HCT116 (cell line): Measurements from ENCODE around the gene STX16.

ENCODE experiments used
- CEBPB ChIP-seq: IDR thresholded peaks from 2 replicates; pipeline ENCODE4 v1.6.1; 2012; ENCODE audit warnings: low read depth
- EZH2 ChIP-seq: fragments of 200-600 bp; sonication (generic); IDR thresholded peaks from 2 replicates; pipeline ENCODE4 v1.6.1; 2017; ENCODE audit warnings: antibody characterized with exemption, mixed run types
- EZH2phosphoT487 ChIP-seq: fragments of 200-600 bp; IDR thresholded peaks from 2 replicates; pipeline ENCODE4 v1.6.1; 2018; ENCODE audit warnings: antibody characterized with exemption, borderline replicate concordance
- POLR2A ChIP-seq: IDR thresholded peaks from 2 replicates; pipeline ENCODE4 v1.7.0; 2011; ENCODE audit warnings: borderline replicate concordance; ENCODE audit not compliant: insufficient read depth, insufficient read length; ENCODE audit errors: extremely low read depth
- POLR2AphosphoS5 ChIP-seq: IDR thresholded peaks from 2 replicates; pipeline ENCODE4 v1.6.1; 2011; ENCODE audit warnings: mild to moderate bottlenecking, low read depth, low read length, moderate library complexity
- RAD21 ChIP-seq: IDR thresholded peaks from 2 replicates; pipeline ENCODE4 v1.6.1; 2012; ENCODE audit warnings: low read depth, mild to moderate bottlenecking
- SP1 ChIP-seq: IDR thresholded peaks from 2 replicates; pipeline ENCODE4 v1.6.1; 2012; ENCODE audit warnings: low read depth
- TCF7L2 ChIP-seq: IDR thresholded peaks from 2 replicates; pipeline ENCODE4 v1.7.0; 2011; ENCODE audit warnings: borderline replicate concordance, inconsistent platforms; ENCODE audit not compliant: insufficient read depth, insufficient read length; ENCODE audit errors: extremely low read depth
- TF ChIP-seq, protein P1 (sequence below): IDR thresholded peaks from 2 replicates; pipeline ENCODE4 v1.6.1; 2011; ENCODE audit warnings: mild to moderate bottlenecking, low read length, moderate library complexity; ENCODE audit not compliant: insufficient replicate concordance; ENCODE audit errors: extremely low read depth
- TF ChIP-seq, protein P2 (sequence below), 3 experiments: fragments of 200-600 bp in 1 of 3; sonication (generic) in 1 of 3; IDR thresholded peaks in 2 of 3; conservative IDR thresholded peaks in 1 of 3; 2 replicates each; pipeline ENCODE4 v1.5.1; 2012 to 2017; ENCODE audit warnings: low read depth in 2 of 3, low read length in 2 of 3, antibody characterized with exemption in 1 of 3, borderline replicate concordance in 1 of 3, control low read depth in 1 of 3, mild to moderate bottlenecking in 1 of 3, mixed read lengths in 1 of 3, mixed run types in 1 of 3, moderate library complexity in 1 of 3; ENCODE audit not compliant: insufficient read depth in 1 of 3

DNA sequence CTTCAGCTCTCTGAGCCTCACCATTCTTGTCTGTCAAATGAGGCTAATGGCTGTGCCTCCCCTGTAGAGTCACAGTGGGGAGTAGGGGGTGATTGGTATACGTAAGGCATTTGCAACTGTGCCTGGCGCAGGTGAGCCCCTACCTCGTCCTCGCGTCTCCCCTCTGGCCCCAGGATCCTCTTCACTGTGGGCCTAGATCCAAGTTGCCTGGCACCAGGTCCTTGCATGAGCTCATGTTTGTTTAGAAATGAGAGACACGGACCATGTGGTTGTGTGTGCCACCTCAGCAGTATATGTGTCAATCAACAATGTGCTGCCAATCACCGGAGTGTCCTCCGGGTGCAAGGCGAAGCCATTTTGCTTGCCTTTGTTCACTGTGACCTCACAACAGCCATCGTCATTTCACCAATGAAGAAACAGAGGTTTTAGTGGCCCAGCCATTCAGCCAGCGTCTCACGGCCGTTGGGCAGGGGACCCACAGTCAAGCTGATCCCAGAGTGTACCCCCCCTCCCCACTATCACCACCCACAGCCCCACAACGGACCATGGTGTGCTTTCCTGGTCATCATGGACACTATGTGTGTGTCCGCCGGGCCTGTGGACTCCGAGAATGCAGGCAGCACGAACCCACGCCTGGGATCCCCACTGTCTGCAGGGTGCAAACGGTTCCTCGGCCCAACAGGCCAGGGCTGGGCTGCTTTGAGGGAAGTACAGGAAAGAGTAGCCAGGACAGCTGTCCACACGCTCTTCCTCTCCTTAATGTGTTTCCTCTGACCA, 35.9 kb upstream of the STX16 start:
- TF ChIP-seq, protein P1, sequence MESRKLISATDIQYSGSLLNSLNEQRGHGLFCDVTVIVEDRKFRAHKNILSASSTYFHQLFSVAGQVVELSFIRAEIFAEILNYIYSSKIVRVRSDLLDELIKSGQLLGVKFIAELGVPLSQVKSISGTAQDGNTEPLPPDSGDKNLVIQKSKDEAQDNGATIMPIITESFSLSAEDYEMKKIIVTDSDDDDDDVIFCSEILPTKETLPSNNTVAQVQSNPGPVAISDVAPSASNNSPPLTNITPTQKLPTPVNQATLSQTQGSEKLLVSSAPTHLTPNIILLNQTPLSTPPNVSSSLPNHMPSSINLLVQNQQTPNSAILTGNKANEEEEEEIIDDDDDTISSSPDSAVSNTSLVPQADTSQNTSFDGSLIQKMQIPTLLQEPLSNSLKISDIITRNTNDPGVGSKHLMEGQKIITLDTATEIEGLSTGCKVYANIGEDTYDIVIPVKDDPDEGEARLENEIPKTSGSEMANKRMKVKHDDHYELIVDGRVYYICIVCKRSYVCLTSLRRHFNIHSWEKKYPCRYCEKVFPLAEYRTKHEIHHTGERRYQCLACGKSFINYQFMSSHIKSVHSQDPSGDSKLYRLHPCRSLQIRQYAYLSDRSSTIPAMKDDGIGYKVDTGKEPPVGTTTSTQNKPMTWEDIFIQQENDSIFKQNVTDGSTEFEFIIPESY = no peak
- TF ChIP-seq EZH2 (no peak), POLR2AphosphoS5 (no peak), SP1 (no peak), POLR2A (no peak), EZH2phosphoT487 (no peak), TCF7L2 (no peak), RAD21 (no peak), CEBPB (no peak)
- TF ChIP-seq, protein P2, sequence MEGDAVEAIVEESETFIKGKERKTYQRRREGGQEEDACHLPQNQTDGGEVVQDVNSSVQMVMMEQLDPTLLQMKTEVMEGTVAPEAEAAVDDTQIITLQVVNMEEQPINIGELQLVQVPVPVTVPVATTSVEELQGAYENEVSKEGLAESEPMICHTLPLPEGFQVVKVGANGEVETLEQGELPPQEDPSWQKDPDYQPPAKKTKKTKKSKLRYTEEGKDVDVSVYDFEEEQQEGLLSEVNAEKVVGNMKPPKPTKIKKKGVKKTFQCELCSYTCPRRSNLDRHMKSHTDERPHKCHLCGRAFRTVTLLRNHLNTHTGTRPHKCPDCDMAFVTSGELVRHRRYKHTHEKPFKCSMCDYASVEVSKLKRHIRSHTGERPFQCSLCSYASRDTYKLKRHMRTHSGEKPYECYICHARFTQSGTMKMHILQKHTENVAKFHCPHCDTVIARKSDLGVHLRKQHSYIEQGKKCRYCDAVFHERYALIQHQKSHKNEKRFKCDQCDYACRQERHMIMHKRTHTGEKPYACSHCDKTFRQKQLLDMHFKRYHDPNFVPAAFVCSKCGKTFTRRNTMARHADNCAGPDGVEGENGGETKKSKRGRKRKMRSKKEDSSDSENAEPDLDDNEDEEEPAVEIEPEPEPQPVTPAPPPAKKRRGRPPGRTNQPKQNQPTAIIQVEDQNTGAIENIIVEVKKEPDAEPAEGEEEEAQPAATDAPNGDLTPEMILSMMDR (IDR thresholded peaks at IDR 0.05 in 2 of 3, conservative IDR thresholded peaks at IDR 0.05 in 1 of 3; ENCODE audit: borderline replicate concordance in 1 of 3, insufficient read depth in 1 of 3, low read depth in 2 of 3, low read length in 2 of 3) = no peak
